BLaER1 treated with 17β-estradiol and CSF1 and Interleukin-3, amounts not matched to agents 10 nM and 100 nM (cell line): Measurements from ENCODE around the gene SNAI3.
A peak's percentile ranks its signal among the peaks of the same experiment; 100 is the strongest.

Experiments used
- H3K27ac ChIP-seq, 11 experiments: shearing (Covaris generic); formaldehyde crosslinking; 2 replicates each; pipeline ENCODE4 v1.8.1; 2022
- H3K27me3 ChIP-seq, 11 experiments: shearing (Covaris generic); formaldehyde crosslinking; 2 replicates each; pipeline ENCODE4 v1.8.1; 2022
- H3K36me3 ChIP-seq, 11 experiments: shearing (Covaris generic); formaldehyde crosslinking; 2 replicates each; pipeline ENCODE4 v1.8.1; 2022
- H3K4me1 ChIP-seq, 10 experiments: shearing (Covaris generic); formaldehyde crosslinking; 2 replicates each; pipeline ENCODE4 v1.8.1; 2022
- H3K4me2 ChIP-seq, 11 experiments: shearing (Covaris generic); formaldehyde crosslinking; 2 replicates each; pipeline ENCODE4 v1.8.1; 2022
- H3K4me3 ChIP-seq, 10 experiments: shearing (Covaris generic); formaldehyde crosslinking; 2 replicates each; pipeline ENCODE4 v1.8.1; 2022
- H3K9ac ChIP-seq, 11 experiments: shearing (Covaris generic); formaldehyde crosslinking; 2 replicates each; pipeline ENCODE4 v1.8.1; 2022
- H3K9me3 ChIP-seq, 11 experiments: shearing (Covaris generic); formaldehyde crosslinking; replicated peaks in 1 of 11; 2 replicates each; pipeline ENCODE4 v1.8.1; 2022
- H4K20me1 ChIP-seq, 11 experiments: shearing (Covaris generic); formaldehyde crosslinking; 2 replicates each; pipeline ENCODE4 v1.8.1; 2022
- Cebpa-rat ChIP-seq, 11 experiments: shearing (Covaris generic); IDR thresholded peaks; 2 replicates each; pipeline ENCODE4 v1.8.1; 2022

SNAI3 gene

GRCh38 chr16:88687254-88687576 is 908 bp upstream of the SNAI3 start:
- no peak for TF ChIP-seq Cebpa-rat (IDR thresholded peaks at IDR 0.05)
- Histone ChIP-seq H3K36me3 (no peaks in the 10 kb centered on the region), H3K4me3 (no peak overlapping the region), H3K4me2 (peak overlapping the region; percentile 88 to 100 (median 98); a peak in 20 of 22 replicates), H3K27ac (no peak overlapping the region), H3K4me1 (peaks cover 42 to 70% (median 57%) of the 10 kb centered on the region in 10 experiments), H3K9ac (no peak overlapping the region), H3K27me3 (peaks cover 0 to 6% (median 0%) of the 10 kb centered on the region in 11 experiments; a peak in 5 of 22 replicates), H3K9me3 (no peaks in the 10 kb centered on the region), H4K20me1 (peaks cover 0 to 6% (median 0%) of the 10 kb centered on the region in 11 experiments; a peak in 2 of 22 replicates)

- peak overlapping the region; percentile 66 to 82 (median 74) for H3K4me3 ChIP-seq
- peaks cover 43 to 70% (median 58%) of the 10 kb centered on the region in 10 experiments for H3K4me1 ChIP-seq
- peaks cover 0 to 1% (median 0%) of the 10 kb centered on the region in 11 experiments; a peak in 3 of 22 replicates for H3K36me3 ChIP-seq
- peaks cover 0 to 11% (median 0%) of the 10 kb centered on the region in 11 experiments; a peak in 3 of 22 replicates for H4K20me1 ChIP-seq
- TF ChIP-seq Cebpa-rat (IDR thresholded peaks at IDR 0.05), result no peak
- peak overlapping the region; percentile 90 to 100 (median 98) for H3K4me2 ChIP-seq
- H3K27ac ChIP-seq, result peak overlapping the region in 10 of 11 experiments; percentile 23 to 74 (median 63); a peak in 18 of 22 replicates
- H3K27me3 ChIP-seq, result peaks cover 0 to 6% (median 0%) of the 10 kb centered on the region in 11 experiments; a peak in 5 of 22 replicates
- peak overlapping the region; percentile 69 to 81 (median 77); a peak in 21 of 22 replicates for H3K9ac ChIP-seq
- no peaks in the 10 kb centered on the region for H3K9me3 ChIP-seq
Observed at GRCh38 chr16:88686062-88686438, 257 bp downstream of the SNAI3 start.

- H3K9me3 ChIP-seq, result no peaks in the 10 kb centered on the region
- H3K36me3 ChIP-seq, result peaks cover 0 to 8% (median 0%) of the 10 kb centered on the region in 11 experiments; a peak in 5 of 22 replicates
- H3K4me2 ChIP-seq, result peak overlapping the region; percentile 90 to 100 (median 98)
- no peak for TF ChIP-seq Cebpa-rat (IDR thresholded peaks at IDR 0.05)
- H3K27ac ChIP-seq, result peak overlapping the region in 9 of 11 experiments; percentile 23 to 74 (median 65); a peak in 17 of 22 replicates
- peaks cover 49 to 70% (median 61%) of the 10 kb centered on the region in 10 experiments for H3K4me1 ChIP-seq
- H3K4me3 ChIP-seq, result peak overlapping the region; percentile 66 to 82 (median 74)
- peak overlapping the region; percentile 69 to 81 (median 77); a peak in 21 of 22 replicates for H3K9ac ChIP-seq
- H4K20me1 ChIP-seq, result peaks cover 0 to 14% (median 0%) of the 10 kb centered on the region in 11 experiments; a peak in 3 of 22 replicates
- peaks cover 0 to 6% (median 0%) of the 10 kb centered on the region in 11 experiments; a peak in 5 of 22 replicates for H3K27me3 ChIP-seq
Observed at GRCh38 chr16:88685156-88686061, 898 bp downstream of the SNAI3 start.

- H3K27ac ChIP-seq, result peak overlapping the region in 8 of 11 experiments; percentile 15 to 74 (median 38); a peak in 12 of 22 replicates
- H3K9ac ChIP-seq, result peak overlapping the region in 10 of 11 experiments; percentile 7 to 81 (median 77); a peak in 16 of 22 replicates
- H3K4me3 ChIP-seq, result peak overlapping the region in 7 of 10 experiments; percentile 67 to 82 (median 79); a peak in 11 of 20 replicates
- no peaks in the 10 kb centered on the region for H3K9me3 ChIP-seq
- peak overlapping the region; percentile 90 to 100 (median 98) for H3K4me2 ChIP-seq
- H4K20me1 ChIP-seq, result peaks cover 0 to 14% (median 0%) of the 10 kb centered on the region in 11 experiments; a peak in 4 of 22 replicates
- H3K27me3 ChIP-seq, result peaks cover 0 to 6% (median 0%) of the 10 kb centered on the region in 11 experiments; a peak in 5 of 22 replicates
- peaks cover 52 to 73% (median 67%) of the 10 kb centered on the region in 10 experiments for H3K4me1 ChIP-seq
- H3K36me3 ChIP-seq, result peaks cover 0 to 9% (median 0%) of the 10 kb centered on the region in 11 experiments; a peak in 5 of 22 replicates
- TF ChIP-seq Cebpa-rat (IDR thresholded peaks at IDR 0.05), result no peak
Observed at GRCh38 chr16:88684569-88685155, 1.6 kb downstream of the SNAI3 start.

- peak overlapping the region in 3 of 10 experiments; percentile 10 to 35 (median 20); a peak in 2 of 20 replicates for H3K4me3 ChIP-seq
- peaks cover 0 to 32% (median 10%) of the 10 kb centered on the region in 11 experiments; a peak in 8 of 22 replicates for H3K36me3 ChIP-seq
- peaks cover 49 to 73% (median 65%) of the 10 kb centered on the region in 10 experiments for H3K4me1 ChIP-seq
- H3K9me3 ChIP-seq, result no peaks in the 10 kb centered on the region
- peaks cover 0 to 6% (median 0%) of the 10 kb centered on the region in 11 experiments; a peak in 5 of 22 replicates for H3K27me3 ChIP-seq
- TF ChIP-seq Cebpa-rat (IDR thresholded peaks at IDR 0.05), result no peak
- H3K4me2 ChIP-seq, result peak overlapping the region; percentile 73 to 97 (median 83)
- H4K20me1 ChIP-seq, result peaks cover 0 to 29% (median 0%) of the 10 kb centered on the region in 11 experiments; a peak in 4 of 22 replicates
- peak overlapping the region; percentile 59 to 99 (median 96); a peak in 21 of 22 replicates for H3K27ac ChIP-seq
- H3K9ac ChIP-seq, result peak overlapping the region; percentile 63 to 96 (median 88); a peak in 21 of 22 replicates
Observed at GRCh38 chr16:88681709-88682451, 4.4 kb downstream of the SNAI3 start.

- Histone ChIP-seq H3K4me1 (peaks cover 52 to 71% (median 62%) of the 10 kb centered on the region in 10 experiments), H3K27me3 (peaks cover 0 to 6% (median 0%) of the 10 kb centered on the region in 11 experiments; a peak in 5 of 22 replicates), H3K9me3 (no peaks in the 10 kb centered on the region), H3K9ac (peak overlapping the region in 9 of 11 experiments; percentile 80 to 96 (median 89); a peak in 17 of 22 replicates), H3K36me3 (peaks cover 0 to 39% (median 11%) of the 10 kb centered on the region in 11 experiments; a peak in 9 of 22 replicates), H4K20me1 (peaks cover 0 to 34% (median 0%) of the 10 kb centered on the region in 11 experiments; a peak in 3 of 22 replicates), H3K4me2 (peak overlapping the region; percentile 73 to 97 (median 83)), H3K4me3 (peak overlapping the region in 1 of 10 experiments; percentile 10; a peak in 1 of 20 replicates), H3K27ac (peak overlapping the region in 9 of 11 experiments; percentile 88 to 99 (median 97); a peak in 18 of 22 replicates)
- TF ChIP-seq Cebpa-rat (IDR thresholded peaks at IDR 0.05), result no peak
Observed at GRCh38 chr16:88681084-88681680, 5.1 kb downstream of the SNAI3 start.

- TF ChIP-seq Cebpa-rat (IDR thresholded peaks at IDR 0.05), result no peak
- peaks cover 0 to 45% (median 11%) of the 10 kb centered on the region in 11 experiments; a peak in 9 of 22 replicates for H3K36me3 ChIP-seq
- H3K27ac ChIP-seq, result peak overlapping the region in 6 of 11 experiments; percentile 88 to 99 (median 98); a peak in 7 of 22 replicates
- H3K27me3 ChIP-seq, result peaks cover 0 to 5% (median 0%) of the 10 kb centered on the region in 11 experiments; a peak in 5 of 22 replicates
- no peaks in the 10 kb centered on the region for H3K9me3 ChIP-seq
- peak overlapping the region in 7 of 11 experiments; percentile 27 to 96 (median 89); a peak in 10 of 22 replicates for H3K9ac ChIP-seq
- no peak overlapping the region for H3K4me3 ChIP-seq
- H3K4me2 ChIP-seq, result peak overlapping the region; percentile 73 to 97 (median 83)
- H4K20me1 ChIP-seq, result peaks cover 0 to 39% (median 0%) of the 10 kb centered on the region in 11 experiments; a peak in 3 of 22 replicates
- H3K4me1 ChIP-seq, result peaks cover 52 to 71% (median 59%) of the 10 kb centered on the region in 10 experiments
Observed at GRCh38 chr16:88680554-88681083, 5.7 kb downstream of the SNAI3 start.
